GM12865 (cell line): ENCODE measurements around the gene NIT1.

ENCODE experiments used
- DNase-seq: peaks from one replicate; pipeline ENCODE4 v3.0.0; 2010; ENCODE audit warnings: low read depth
- H3K4me3 ChIP-seq: 2 replicates; pipeline ENCODE4 v1.5.1; 2011; ENCODE audit warnings: mild to moderate bottlenecking, low read depth, low read length, control low read depth
- CTCF ChIP-seq: IDR thresholded peaks from 2 replicates; pipeline ENCODE4 v1.5.1; 2011; ENCODE audit warnings: low read length, control low read depth, low read depth, inconsistent platforms; ENCODE audit not compliant: insufficient read depth; ENCODE audit errors: missing control alignments

NIT1 gene

GRCh38 chr1:161153682-161154337 lies 35.9 kb downstream of the NIT1 start, which contains the start of gene UFC1:
Gene UFC1, plus strand, starts transcription at chr1:161153978. Its CDS starts 20 bp downstream, at chr1:161153998.
- peak within 1 kb of the TSS; percentile 95 for H3K4me3 ChIP-seq
- no peak for TF ChIP-seq CTCF
- DNase-seq: peak; percentile 95

DNA sequence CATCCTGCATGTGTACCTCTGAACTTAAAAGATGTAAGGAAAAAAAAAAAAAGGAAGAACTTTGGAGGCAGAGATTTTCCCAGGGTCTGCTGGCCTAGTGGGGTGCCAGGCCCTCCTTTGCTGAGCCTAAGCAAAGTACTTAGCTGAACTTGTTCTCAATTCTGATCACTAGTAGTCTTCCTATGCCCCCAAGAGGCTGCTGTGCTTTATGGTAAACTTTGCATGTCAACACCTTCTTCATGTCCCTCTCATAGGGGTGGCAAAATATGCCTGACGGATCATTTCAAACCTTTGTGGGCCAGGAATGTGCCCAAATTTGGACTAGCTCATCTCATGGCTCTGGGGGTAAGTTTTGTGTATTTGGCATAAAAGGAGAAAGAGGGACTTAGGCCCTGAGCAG lies 40.0 kb downstream of the NIT1 start:
- no peak for TF ChIP-seq CTCF
- no peak for DNase-seq
- H3K4me3 ChIP-seq: no peak overlapping the region

DNA sequence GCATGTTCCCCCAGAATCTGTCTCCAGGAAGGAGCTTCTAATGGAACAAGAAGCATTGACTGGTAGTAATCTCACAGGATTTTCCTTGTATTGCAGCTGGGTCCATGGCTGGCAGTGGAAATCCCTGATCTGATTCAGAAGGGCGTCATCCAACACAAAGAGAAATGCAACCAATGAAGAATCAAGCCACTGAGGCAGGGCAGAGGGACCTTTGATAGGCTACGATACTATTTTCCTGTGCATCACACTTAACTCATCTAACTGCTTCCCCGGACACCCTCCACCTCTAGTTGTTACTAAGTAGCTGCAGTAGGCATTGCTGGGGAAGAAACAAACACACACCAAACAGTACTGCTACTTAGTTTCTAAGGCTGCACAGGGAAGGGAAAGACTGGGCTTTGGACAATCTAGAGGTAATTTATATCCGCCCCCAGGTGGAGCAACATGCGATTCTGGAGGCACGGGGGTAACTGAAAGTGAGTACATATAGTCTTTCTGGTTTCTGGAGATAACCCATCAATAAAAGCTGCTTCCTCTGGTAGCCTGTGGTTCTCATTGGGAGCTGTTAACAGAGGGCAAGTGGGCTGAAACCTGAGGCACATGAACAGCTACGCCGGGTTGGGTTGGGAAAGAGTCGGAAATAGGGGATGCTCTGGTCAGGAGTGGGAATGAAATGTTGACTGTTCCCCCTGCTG lies 40.6 kb downstream of the NIT1 start:
- TF ChIP-seq CTCF: no peak
- H3K4me3 ChIP-seq: no peak overlapping the region
- no peak for DNase-seq

DNA sequence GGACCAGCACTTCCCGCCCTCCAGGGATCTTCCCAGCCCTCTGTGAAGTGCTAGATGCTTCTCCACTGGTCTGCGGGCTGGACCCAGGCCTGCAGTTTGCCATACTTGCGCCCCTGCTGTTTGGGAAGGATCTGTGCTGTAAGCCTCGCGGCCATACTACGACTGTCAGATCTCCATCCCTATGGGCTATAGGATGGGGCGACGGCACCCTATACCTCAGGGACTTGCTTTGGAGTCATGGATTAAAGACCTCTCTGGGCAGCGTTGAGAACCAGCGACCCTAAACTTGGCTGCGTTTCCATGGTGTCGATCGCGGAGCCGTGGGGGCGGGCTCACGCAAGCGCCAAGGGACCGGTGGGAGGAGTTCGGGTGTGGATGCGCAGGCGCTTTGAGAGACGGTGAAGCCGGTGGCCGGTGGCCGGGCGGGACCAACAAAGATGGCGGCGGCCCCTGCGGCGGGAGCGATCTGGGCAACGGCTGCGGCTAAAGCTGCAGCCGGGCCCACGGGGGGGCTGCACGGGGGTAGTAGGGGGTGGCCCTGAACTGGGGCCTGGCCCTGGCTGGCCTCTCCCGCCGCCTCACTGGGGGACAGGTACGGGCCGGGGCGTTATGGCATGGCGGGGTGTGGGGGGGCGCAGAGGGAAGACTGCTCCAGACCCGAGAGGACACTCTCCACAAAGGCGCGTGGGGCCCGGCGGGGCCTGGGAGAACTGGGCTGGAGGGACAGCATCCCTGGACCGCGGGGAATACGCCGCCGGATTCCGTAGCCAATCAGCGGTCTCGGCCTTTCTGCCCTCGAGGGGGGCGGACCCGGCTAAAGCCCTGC lies 41.4 kb downstream of the NIT1 start, which contains the start of gene USP21:
TSS of gene USP21 (plus strand) at position 414 of the 826 bp plus-strand sequence. CDS start 1,141 bp downstream, outside the sequence.
- peak; percentile 93 for DNase-seq
- peak within 1 kb of the TSS; percentile 69 for H3K4me3 ChIP-seq
- no peak for TF ChIP-seq CTCF

DNA sequence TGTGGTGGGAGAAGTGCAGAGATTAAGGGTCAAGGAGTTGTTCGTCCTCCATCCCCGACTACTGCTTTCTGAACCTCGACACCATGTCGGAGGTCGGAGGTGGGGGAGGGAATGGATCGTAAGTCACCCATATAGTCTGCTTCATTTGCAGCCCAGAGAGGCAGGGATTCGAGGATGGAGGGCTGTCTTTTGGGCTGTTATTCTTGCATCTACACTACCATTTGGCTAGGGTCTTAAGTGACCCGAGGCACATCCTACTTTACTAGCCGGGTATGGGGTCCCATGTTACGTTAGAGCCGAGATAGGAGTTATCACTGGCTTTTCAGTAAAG lies 42.0 kb downstream of the NIT1 start:
- no peak for TF ChIP-seq CTCF
- H3K4me3 ChIP-seq: peak overlapping the region; percentile 69
- peak; percentile 30 for DNase-seq

DNA sequence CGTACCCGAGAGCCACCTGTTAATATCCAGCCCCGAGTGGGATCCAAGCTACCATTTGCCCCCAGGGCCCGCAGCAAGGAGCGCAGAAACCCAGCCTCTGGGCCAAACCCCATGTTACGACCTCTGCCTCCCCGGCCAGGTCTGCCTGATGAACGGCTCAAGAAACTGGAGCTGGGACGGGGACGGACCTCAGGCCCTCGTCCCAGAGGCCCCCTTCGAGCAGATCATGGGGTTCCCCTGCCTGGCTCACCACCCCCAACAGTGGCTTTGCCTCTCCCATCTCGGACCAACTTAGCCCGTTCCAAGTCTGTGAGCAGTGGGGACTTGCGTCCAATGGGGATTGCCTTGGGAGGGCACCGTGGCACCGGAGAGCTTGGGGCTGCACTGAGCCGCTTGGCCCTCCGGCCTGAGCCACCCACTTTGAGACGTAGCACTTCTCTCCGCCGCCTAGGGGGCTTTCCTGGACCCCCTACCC lies 42.8 kb downstream of the NIT1 start:
- no peak for TF ChIP-seq CTCF
- H3K4me3 ChIP-seq: no peak overlapping the region
- DNase-seq: no peak
